Stimulated activated CD4-positive, alpha-beta T cell treated with anti-CD3 and anti-CD28 coated beads, Interleukin-15, amount 100 ng/mL, for 1 hour (primary cell): ENCODE measurements around the gene JUN.
"Not testable (repeated sequence)": the region's sequence is repeated elsewhere in the genome, so short reads cannot be mapped to it uniquely, and the experiment has no call there.

Experiments
- DNase-seq, 2 donors: peaks; one replicate each; pipeline ENCODE4 v3.0.0-alpha.2; 2020; ENCODE audit warnings: low read depth in 1 of 2, low spot score in 1 of 2

The JUN gene

DNA sequence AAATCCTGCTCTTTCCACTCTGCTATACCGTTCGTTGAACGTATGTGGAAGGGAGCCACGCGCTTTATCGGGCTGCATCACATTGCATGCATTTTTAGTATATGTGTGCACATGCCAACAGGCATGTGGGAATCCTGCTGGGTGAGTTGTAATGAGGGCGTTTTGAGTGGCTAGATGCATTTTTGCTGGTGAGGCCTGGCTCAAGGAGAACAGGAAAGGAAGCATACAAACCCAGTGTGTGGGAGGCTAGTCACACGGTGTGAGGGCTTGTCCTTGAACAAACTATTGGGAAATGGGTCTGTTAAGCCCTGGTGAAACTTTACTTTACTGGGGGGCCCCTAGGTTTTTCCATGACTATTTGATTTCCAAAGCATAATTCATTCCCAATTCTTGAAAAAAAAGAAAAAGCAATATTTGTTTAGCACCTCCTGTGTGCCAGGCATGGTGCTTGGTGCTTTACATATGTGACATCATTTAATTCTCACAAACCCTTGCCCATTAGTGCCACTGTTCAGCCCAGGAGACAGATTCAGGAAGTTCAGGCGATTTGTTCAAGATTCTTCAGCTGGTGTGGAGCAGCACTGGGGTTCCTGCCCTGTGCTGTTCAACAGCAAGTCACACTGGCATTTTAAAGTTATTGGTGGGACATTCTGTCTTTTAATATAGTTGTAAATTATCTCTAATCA, 25.6 kb upstream of the JUN start:
- no peak for DNase-seq

DNA sequence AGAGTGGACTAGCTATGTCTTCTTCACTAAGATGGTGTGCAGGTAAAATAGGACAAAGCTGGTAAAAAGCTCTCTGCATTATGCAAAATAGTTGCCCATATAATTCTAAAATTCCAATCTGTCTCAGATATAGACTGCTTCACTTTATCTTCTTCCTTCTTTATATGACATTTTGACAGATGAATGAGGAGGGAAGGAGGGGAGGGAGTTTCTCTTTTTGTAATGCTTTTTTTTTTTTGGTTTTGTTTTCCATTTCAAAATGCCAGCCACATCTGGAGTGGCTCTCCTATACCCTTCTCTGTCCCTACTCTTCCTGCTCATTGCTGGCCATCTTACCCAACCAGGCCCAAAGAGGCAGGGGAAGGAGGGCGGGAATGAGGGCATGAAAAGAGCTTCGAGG, 24.2 kb upstream of the JUN start:
- no peak for DNase-seq

DNA sequence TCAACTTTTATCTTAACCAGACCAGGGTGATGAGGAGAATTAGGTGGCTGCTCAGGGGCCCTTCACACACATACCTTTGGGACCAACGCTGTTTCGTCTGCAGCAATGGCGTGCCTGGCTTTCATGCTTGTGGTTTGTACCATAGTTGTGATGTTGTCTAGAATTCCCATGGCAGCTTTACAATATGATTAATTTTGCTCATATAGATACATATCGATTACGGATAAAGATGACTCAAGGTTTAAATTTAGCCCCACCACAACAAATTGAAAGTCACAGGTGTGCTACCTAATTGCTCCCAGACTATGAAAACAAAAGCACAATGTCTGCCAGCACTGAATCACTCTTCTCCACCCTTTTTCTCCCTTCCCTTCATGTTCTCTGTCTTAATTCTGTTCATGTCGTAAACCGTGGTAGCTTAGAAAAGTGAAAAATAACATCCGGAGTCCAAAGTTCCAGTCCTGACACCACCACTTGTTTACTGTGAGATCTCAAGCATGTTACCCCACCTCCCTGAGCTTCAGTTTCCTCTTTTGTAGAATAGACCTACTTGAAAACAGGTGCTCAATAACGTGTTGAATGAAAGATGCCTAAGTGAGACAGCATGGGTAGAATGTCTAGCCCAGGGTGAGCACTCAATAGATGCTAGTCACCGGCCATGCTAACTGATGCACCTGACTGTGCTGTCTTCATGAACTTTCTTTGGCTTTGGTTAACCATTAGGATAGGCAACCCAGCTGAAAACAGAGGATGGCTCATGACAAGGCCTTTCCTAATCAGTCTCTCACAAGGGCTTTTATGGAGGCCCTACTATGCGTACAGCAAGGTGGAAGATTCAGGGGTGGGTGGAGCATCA, 22.1 kb upstream of the JUN start:
- no peak for DNase-seq

DNA sequence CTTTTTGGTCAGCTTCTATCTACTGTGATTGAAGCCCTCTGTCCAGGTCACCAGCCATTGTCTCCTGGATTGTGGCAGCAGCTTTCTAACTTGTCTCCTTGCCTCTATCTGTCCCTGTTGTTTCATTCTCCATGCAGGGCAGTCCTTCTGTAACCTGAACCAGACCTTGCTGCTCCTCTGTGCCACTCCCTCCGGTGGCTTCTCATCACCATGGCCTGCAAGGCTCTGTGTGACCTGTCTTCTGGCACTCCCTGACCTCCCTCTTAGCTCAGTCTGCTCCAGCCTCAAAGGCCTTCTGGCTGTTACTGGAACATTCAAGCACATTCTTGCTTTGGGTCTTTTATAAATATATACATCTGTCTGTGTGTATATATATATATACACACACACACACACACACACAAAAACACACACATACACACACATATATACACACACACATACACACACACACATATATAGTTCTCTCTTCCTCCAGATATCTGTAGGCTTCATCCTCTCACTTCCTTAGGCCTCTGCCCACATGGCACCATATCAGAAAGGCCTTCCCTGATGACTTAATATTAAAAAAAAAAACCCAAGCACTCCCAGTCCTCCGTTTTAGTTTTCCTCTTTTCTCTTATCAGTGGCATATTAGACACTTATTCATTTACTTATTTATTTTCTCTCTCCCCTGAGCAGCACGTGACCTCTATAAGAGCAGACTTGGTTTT, 21.2 kb upstream of the JUN start:
- DNase-seq = no peak

DNA sequence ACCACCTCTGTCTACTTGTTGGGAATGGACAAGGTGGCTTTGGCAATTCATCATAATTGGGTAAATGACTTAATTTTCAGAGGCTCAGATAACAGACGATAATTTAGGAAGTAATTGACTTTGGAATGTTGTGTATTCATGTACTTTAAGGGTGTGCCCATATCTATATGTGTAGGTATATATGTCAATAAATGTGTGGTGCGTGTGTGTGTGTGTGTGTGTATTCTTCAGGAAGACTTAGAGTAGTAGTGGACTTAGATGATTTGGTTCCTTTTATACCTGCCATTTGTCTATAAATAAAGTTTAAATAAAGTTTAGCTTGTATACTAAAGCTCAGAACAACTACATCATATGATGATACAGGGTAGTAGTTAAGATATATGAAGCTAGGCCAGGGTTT, 20.0 kb upstream of the JUN start:
- DNase-seq = no peak

DNA sequence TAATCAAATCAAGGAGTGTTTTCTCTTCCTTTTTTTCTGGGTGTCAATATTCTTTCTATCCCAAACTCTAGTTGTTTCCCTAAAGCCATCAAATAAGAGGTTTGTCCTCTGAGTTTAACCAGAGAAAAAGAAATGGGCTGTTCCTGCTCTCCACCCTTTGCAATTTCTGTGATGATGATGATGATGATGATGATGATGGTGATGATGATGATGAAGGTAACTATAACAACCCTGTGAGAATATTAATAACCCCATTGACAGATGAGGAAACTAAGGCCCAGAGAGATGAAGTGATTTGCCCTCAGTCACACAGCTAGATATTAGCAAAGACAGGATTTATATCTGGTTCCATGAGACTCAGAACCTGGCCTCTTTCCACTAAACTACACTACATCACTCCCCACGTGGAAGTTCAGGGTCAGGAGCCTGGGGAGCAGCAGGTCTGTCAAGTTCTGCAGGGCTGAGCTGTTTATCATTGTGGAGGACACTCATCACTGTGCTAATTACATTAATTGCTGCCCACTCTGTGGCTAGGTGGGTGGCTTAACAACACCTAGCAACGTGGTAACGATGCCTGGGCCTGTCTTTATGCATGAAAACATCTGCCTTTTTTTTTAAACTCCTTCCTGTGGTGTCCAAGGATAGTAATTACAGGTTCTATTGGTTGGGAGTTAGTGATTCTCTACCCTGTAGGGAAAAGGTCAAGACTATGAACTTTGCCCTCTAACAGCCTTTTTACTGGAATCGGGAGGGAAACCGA, 19.0 kb upstream of the JUN start:
- DNase-seq = no peak

DNA sequence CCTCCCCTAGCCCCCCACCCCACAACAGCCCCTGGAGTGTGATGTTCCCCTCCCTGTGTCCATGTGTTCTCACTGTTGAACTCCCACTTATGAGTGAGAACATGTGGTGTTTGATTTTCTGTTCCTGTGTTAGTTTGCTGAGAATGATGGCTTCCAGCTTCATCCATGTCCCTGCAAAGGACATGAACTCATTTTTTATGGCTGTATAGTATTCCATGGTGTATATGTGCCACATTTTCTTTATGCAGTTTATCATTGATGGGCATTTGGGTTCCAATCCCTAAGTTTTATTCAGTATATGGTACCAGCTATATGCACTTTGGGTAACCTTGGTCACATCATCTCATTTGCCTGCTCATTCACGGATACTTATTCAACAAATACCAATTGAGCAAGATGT, 17.4 kb upstream of the JUN start:
- not testable (repeated sequence) for DNase-seq

DNA sequence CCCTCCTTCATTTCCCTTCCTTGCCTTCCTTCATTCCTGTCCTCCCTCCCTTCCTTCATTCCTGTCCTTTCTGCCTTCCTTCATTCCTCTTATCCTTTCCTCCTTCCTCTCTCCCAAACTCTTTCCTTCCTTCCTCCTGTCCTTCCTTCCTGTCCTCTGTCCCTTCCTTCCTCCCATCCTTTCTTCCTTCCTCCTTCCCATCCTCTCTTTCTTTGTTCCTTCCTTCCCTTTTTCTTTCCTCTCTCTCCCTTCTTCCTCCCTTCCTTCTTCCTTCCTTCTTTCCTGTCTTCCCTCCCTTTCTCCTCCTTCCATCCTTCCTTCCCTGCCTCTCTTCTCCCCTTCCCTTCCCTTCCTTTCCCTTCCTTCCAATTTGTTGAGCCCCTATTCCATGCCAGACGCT, 15.8 kb upstream of the JUN start:
- DNase-seq = no peak

DNA sequence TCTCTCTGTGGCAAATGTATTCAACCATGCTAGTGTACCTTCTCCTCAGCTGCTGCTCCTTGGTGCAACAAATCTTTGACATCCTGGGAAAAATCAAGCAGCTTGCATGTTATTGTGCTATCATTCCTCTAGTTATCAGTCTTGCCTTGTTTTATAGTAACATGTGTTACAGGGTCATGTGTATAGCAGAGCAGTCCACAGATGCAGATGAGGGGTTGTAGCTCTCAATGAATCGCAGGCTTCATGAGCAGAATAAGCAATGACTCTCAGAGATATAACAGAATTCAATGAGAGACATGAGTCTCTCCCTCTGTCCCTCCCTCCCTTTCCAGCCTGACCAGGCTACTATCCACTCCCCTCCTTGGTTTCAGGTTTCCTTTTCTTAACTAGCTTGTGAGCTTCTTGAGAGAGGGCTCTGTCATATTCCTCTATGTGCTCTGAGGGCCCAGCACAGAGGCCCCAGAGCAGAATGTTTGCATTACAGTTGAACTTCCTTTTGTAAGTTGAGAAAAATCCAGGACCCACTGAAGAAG, 15.1 kb upstream of the JUN start:
- DNase-seq = no peak

DNA sequence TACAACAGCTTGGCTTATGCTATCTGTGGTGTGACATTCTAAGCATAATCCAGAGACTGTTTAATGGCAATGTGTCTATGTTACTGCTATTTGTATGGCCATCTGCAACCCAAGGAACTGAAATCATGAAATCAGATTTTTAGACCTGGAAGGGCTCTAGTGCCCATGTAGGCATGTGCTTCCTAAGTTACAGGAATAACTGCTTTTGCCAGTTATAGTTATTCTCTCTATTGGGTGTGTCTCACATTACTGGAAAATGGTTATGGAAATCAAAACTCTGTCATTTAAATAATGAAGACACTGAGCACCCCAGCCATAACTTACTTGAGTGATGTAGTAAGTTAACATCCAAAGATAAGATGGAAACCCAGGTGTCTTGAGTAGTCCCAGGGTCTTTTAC, 12.6 kb upstream of the JUN start:
- DNase-seq = no peak

DNA sequence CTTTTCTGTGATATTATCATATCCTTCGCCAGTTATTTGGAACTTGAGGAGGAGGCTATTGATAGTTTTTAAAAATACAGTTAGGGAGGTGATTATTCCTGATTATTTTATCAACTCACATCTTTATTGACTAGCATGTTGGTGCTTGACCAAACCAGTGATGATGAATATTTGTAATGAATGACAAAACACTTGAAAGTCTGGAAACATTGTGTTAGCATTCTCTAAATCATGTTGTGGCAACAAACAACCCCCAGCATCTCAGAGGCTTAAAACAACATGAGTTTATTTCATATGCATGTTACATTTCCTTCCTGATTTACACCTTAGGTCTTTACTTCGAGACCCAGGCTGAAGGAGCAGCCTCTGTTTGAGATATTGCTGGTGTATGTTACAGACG, 10.7 kb upstream of the JUN start:
- no peak for DNase-seq

DNA sequence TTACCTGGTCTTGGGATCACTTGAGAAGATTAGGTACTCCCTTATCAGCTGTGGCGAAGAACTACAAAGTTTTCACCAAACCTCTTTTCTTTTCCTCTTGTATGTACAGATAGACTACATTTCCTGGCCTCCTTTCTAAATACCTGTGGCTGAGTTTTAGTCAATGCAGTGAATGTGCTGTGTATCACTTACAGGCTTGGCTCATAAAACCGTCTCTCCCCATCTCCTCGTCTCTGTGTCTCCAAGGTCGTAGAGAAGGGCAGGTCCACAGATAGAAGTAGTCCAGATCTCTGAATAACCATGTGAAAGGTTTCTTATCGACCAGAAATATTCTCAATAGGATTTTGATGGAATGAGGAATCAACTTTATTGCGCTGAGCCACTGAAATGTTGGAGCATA, 9.0 kb upstream of the JUN start:
- DNase-seq = no peak

DNA sequence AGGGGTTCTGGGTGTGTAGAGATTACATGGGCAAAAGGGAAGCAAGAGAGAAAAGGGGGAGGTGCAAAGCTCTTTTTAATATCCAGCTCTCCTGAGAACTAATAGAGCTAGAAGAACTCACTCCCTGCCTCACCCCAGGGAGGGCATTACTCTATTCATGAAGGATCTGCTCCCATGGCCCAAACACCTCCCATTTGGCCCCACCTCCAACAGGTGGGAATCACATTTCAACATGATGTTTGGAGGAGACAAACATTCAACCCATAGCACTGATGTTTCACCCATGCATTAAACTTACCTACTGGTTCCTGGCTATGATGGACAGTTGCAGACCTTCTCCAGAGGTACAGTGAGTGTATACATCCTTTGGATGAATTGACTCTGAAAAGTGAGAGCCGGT, 7.3 kb upstream of the JUN start:
- DNase-seq = no peak

DNA sequence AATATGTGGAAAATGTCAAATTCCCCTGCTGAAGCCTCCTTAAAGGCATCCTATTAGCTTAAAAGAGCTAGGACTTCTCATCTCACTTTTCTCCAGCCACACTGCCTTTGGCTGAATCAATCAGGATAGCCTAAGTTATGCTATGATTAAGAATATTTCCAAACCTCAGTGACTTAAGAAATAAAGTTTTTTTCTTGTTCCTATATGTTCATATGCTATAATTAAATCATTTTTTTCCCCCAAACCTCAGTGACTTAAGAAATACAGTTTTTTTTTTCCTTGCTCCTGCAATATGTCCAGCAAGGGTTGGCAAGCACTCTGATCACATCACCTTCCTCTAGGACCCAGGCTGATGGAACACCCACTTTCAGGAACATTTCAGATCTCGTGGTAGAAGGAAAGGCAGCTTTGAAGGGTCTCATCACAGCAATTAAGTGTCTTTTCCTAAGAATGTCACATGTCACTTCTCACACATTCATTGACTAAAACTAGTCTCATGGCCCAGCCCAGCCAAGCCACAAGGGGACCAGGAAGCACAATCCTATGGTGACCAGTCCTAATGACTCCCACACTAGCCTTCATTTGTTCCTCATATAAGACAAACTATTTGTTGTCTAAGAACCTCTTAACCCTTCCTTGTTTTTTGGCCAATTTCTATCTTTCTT, 6.3 kb upstream of the JUN start:
- DNase-seq = no peak

DNA sequence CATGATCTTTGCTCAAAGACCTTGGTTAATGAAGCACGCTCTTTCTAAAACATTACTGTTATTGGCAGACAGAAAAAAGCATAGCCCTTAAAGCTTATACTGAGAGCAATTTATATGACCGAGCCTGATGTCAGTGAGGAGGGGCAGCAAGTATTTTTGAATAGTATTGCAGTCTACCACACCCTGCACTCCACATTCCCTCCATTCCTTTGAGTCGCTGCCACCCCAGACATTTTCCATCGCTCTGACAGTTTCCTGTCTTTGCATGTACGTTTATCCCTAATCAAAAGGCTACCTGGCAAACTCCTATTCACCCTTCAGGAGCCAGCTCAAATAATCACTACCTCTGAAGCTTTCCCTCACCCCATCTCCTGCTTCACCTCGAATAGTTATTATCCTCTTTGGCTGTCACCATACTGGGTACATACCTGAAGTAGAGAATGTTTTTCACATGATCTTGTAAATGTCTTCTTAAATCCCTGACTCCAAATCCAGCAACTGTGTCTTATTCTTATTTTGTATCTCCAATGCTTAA, 5.5 kb upstream of the JUN start:
- no peak for DNase-seq

DNA sequence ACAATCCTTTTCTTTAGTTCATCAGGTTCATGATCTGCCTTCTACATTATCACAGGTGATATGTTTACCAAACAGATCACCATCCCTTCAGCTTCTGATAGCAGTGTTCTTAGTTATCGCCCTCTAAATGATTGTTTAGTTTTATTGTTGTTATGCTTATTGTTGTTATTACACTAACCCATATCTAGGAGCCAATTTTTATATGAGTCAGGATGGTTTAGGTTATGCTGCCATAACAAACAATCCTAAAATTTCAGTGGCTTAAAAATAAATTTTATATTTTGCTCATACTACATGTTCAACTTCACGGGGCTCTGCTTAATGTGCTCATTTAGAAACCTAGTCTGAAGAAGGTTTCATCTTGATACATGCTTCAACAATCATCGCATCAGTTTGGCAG, 4.4 kb upstream of the JUN start:
- no peak for DNase-seq

DNA sequence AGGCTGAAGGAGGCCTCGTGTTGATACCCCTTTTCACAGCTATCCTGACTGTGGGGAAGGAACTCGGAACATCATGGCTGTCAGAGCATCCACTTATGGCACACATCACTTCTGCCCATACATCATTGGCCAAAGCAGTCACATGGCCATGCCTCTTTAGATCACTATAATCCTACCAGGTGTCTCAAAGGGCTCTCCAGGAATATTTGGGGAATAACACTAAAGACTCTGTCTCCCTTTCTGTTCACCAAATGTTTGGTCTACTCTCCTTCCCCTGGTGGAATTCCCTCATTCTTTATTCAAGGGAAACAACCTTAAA, 3.0 kb upstream of the JUN start:
- no peak for DNase-seq

DNA sequence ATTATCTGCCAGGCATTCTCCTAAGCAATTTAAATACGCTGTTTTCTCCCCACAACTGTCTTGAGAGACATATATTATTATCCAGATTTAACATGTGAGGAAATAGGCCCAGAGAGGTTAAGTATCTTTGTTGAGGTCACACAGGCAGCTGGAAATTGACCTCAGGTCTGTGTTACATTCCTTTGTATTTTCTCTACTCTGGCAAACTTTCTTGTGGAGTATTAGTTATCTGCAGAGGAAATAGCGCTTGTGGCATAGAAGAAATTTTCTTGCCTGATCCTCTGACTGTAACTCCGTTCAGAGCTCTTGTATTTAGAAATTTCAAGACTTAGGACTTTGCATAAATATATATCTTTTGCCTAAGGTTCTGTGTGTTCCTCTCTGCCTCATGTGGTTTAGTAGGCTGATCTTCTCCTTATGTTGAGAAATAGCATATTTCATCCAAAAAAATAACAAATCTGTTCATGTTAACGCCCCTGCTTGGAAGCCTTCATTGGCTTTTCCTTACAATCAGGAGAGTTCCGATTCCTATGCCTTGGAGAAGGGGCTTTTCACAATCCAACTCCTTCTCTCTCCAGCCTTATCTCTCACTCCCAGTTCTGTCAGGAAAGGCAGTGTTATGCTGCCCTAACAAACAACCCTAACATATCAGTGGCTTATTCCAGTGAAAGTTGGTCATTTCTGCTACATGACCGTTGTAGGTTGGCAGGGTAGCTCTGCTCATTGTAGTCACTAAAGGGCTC, 2.5 kb upstream of the JUN start:
- DNase-seq = no peak

DNA sequence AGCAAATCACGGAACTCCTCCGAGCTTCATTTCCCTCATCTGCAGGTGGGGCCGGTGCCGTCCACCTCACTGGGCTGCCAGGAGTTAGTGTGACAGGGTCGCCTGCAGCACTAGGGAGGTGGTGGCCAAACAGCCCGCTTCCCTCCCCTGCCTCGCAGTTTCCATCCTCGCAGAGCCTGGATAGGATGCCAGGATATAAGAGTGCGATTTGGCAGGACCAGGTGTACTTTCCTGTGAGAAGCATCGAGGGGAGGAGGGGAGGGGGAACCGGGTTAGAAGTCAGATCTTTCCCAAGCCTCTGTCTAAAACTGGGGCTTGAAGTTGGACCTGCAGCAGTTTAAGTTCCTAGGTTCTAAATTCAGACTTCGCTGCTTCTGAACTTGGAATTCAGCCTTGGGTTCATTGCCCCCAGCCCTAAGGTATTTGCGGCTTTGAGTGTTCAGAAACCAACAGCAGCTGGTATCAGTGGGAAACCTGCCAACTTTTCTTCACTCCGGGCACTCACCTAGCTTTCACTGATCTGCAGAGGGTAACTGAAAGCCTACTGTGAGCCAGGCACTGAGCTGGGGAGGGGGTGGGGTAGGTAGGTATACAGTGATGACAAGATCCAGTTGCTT, 1.7 kb upstream of the JUN start:
- DNase-seq = peak; percentile 8
